Transverse colon (tissue), 4 donors: ENCODE data around the gene PHF21A. TPM values are rescaled to one million over a fixed set of nuclear protein-coding genes. Genes with fewer than 3 reads are reported as not detected.

Experiments used
- DNase-seq: peaks from one replicate; pipeline ENCODE4 v3.0.0-alpha.2; 2019
- H3K27ac ChIP-seq, 4 donors: fragments of 200-600 bp; sonication (generic); 2 replicates each; pipeline ENCODE4 v1.5.1; 2016 to 2018; ENCODE audit warnings: inconsistent platforms in 4 of 4
- H3K27me3 ChIP-seq: fragments of 200-600 bp; sonication (generic); 2 replicates; pipeline ENCODE4 v1.5.1; 2017; ENCODE audit warnings: inconsistent platforms
- H3K36me3 ChIP-seq, 4 donors: fragments of 200-600 bp; sonication (generic); 2 replicates each; pipeline ENCODE4 v1.5.1; 2017 to 2019; ENCODE audit warnings: inconsistent platforms in 4 of 4
- H3K4me1 ChIP-seq, 4 donors: fragments of 200-600 bp; sonication (generic); 2 replicates each; pipeline ENCODE4 v1.5.1; 2017 to 2020; ENCODE audit warnings: inconsistent platforms in 4 of 4
- H3K4me3 ChIP-seq, 4 donors: fragments of 200-600 bp; sonication (generic); 1 replicate in 1 of 4; 2 replicates in 3 of 4; pipeline versions ENCODE4 v1.5.1 to v1.6.1; 2017 to 2019; ENCODE audit warnings: inconsistent platforms in 4 of 4
- H3K9me3 ChIP-seq, 2 donors: fragments of 200-600 bp; sonication (generic); 2 replicates each; pipeline ENCODE4 v1.5.1; 2017 to 2019; ENCODE audit warnings: inconsistent platforms in 2 of 2
- CTCF ChIP-seq, 5 experiments: fragments of 200-600 bp in 3 of 5; fragments of 450-650 bp in 2 of 5; sonication (generic) in 3 of 5; IDR thresholded peaks; 1 replicate in 2 of 5; 2 replicates in 3 of 5; pipeline ENCODE4 v1.5.1; 2016 to 2017; ENCODE audit warnings: antibody characterized with exemption in 5 of 5, inconsistent platforms in 3 of 5, mild to moderate bottlenecking in 2 of 5, moderate library complexity in 1 of 5
- EP300 ChIP-seq: sonication (generic); formaldehyde crosslinking; IDR thresholded peaks from one replicate; pipeline ENCODE4 v1.6.1; 2017; ENCODE audit warnings: antibody characterized with exemption, low read depth
- POLR2A ChIP-seq: fragments of 450-650 bp; IDR thresholded peaks from one replicate; pipeline ENCODE4 v1.6.1; 2016; ENCODE audit warnings: antibody characterized with exemption, mild to moderate bottlenecking, moderate library complexity
- POLR2AphosphoS5 ChIP-seq, 3 donors: sonication (generic); formaldehyde crosslinking; IDR thresholded peaks; one replicate each; pipeline ENCODE4 v1.6.1; 2016; ENCODE audit warnings: antibody characterized with exemption in 3 of 3
- WGBS, 2 donors: methylation state at CpG; one replicate each; pipeline ENCODE4 v1.1.5; 2018; ENCODE audit warnings: low coverage in 1 of 2; 5-methylcytosine and 5-hydroxymethylcytosine counted together
- in situ Hi-C, 4 donors: fragments of 200-750 bp; cut with MboI; loops; one replicate each; pipeline versions ENCODE4 v1.15.0 to v1.15.1; 2017; ENCODE audit warnings: low sequenced_read_pairs in 3 of 4, low pct_ligation_motif_present in 1 of 4, low pct_unique_long_range_greater_than_20kb in 1 of 4
- intact Hi-C: fragments of 100-400 bp; cut with DNase I; formaldehyde crosslinking; loops from one replicate; pipeline ENCODE4 v1.15.1; 2023; ENCODE audit warnings: low total_unique reads
- total RNA-seq, 4 donors: library from RNA; depleted of rRNA; stranded (reverse); fragments of >200 nt; gene quantifications; one replicate each; pipeline ENCODE4 v1.1.0, GENCODE V29; 2016

The PHF21A gene
- total RNA-seq, 4 donors from 2014 or later = 18.6 to 57.2 (median 40.2) TPM

DNA sequence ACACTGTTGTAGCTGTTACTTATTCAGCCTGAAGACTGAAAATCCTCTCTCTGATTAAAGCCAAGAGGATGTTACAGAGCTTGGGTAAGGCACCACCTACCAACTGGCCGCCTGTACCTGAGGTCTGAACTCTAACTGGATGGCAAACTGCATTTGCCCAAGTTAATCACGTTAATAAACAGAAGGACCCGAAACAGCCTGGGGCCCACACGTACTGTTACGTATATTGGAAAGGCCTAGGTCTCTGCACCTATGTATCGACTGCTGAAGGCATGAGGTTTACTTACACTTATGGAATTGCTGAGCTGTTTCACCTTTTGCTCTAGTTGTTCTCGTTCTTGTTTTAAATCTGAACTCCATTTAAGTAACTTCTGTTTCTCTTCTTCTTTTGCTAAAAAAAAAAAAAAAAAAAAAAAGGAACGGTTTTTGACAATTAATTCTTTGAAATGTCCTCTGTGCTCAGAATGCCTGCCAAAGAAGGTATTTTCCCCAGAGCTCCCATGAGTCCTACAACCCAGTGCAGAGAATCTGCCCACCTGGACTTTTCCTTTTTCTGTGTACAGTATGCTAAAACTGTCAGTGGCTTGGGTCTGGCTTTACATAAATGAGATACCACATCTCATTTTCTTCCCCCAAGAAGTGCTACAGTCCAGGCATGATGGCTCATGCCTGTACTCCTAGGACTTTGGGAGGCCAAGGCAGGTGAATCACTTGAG lies 185.7 kb downstream of the PHF21A start:
- DNase-seq = no peak
- in situ Hi-C loops = no loop called here
- intact Hi-C loops = no loop called here
- H3K27ac ChIP-seq = no peak overlapping the region
- H3K4me3 ChIP-seq = no peak overlapping the region
- H3K27me3 ChIP-seq = no peaks in the 10 kb centered on the region
- peaks cover 0 to 37% (median 15%) of the 10 kb centered on the region in 4 donors for H3K36me3 ChIP-seq
- WGBS, 2 donors = 79 to 82% methylated on average over 7 to 8 of the region's 8 CpGs
- no peaks in the 10 kb centered on the region for H3K9me3 ChIP-seq
- TF ChIP-seq EP300 (no peak), POLR2A (no peak), POLR2AphosphoS5 (IDR thresholded peaks at IDR 0.05) (no peak), CTCF (IDR thresholded peaks at IDR 0.05) (no peak)
- peaks cover 1 to 3% (median 3%) of the 10 kb centered on the region in 4 donors for H3K4me1 ChIP-seq

DNA sequence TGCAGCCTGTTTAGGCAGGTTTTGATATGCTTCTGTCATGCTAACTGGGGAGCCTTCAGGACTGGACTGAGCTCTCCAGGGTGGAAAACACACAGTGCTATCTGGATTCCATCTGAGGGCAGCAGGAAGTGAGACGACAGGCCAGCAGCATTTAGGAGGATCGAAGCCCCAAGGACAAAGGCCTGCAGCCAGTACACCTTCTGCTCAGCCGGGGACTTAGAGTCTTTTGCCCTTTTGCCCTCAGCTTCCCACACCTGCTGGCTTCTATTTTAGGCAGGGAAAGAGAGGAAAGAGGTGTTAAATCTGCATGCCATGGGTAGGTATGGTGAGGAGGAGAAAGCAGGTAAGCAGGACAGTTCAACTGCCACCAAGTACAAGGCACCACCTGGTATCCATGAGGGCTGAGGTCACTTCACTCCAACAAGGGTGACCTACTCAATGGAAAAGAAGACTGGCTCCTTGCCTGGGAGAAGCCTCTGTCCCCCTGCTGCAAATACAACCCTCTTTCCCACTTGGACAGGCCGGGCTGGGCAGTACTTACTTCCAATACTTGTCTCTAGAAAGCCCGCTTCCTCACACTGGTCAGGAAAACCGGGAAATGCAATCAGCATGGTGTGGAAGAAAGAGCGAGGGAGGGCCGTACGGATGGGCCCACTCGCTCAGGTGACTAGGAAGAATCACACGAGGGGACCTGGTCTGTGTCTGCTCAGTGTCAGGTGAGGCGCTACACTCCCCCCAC lies 186.5 kb downstream of the PHF21A start:
- Histone ChIP-seq H3K36me3 (peaks cover 0 to 37% (median 15%) of the 10 kb centered on the region in 4 donors), H3K9me3 (no peaks in the 10 kb centered on the region), H3K27me3 (no peaks in the 10 kb centered on the region), H3K4me3 (no peak overlapping the region), H3K27ac (no peak overlapping the region), H3K4me1 (peaks cover 7 to 10% (median 9%) of the 10 kb centered on the region in 4 donors)
- intact Hi-C loops (no loop called here), in situ Hi-C loops (no loop called here)
- 83% methylated on average over 12 of the region's 12 CpGs; no CpG with 5 or more reads in 1 of the 2 donors for WGBS, 2 donors
- TF ChIP-seq EP300 (no peak), POLR2AphosphoS5 (IDR thresholded peaks at IDR 0.05) (no peak), POLR2A (no peak), CTCF (IDR thresholded peaks at IDR 0.05) (no peak)
- no peak for DNase-seq

DNA sequence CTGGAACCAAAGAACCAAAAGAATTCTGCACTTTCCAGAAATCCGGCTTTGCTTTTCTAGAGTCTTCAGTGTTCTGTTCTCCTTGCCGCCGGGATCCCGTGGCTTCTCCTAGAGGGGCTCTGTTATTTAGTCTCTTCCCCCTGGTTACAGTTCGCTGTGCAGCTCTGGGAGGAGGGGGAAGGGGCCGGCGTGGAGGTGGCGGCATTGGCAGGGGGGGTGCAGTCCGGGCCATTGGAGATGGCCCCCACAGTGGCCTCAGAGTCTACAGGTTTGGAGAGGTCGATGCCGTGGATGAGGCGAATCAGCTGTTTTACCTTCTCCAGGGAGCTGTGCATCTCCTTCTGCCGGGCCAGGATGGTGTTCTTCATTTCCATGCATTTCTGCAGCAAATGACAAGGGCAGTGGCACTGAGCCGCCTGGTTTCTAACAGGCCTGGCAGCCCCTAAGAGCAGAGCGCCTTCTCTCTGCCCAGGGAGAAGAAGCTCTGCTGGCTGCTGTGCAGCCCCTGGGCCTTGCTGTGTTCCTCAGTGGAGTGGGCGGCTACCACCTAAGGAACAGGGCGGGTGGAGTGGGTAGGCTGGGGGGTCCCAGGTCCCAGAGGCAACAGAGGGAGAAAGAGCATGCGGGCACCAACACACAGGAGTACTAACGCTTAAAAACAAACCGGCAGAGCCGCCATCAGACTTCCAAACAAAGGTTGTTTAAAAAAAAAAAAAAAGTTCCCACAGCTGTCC lies 187.2 kb downstream of the PHF21A start:
- no peak for DNase-seq
- Histone ChIP-seq H3K9me3 (no peaks in the 10 kb centered on the region), H3K27me3 (no peaks in the 10 kb centered on the region), H3K36me3 (peaks cover 0 to 37% (median 15%) of the 10 kb centered on the region in 4 donors), H3K4me3 (no peak overlapping the region), H3K4me1 (peaks cover 7 to 14% (median 11%) of the 10 kb centered on the region in 4 donors), H3K27ac (no peak overlapping the region)
- TF ChIP-seq POLR2AphosphoS5 (IDR thresholded peaks at IDR 0.05) (no peak), EP300 (no peak), CTCF (IDR thresholded peaks at IDR 0.05) (no peak), POLR2A (no peak)
- intact Hi-C loops (no loop called here), in situ Hi-C loops (no loop called here)
- WGBS, 2 donors = 87 to 89% methylated on average over 6 to 21 of the region's 21 CpGs
